CD14-positive monocyte (primary cell): ENCODE results near the gene AQP12B. TPM values are rescaled to one million over a fixed set of nuclear protein-coding genes. Genes with fewer than 3 reads are reported as not detected.

Experiments
- DNase-seq, 3 donors: peaks; one replicate each; pipeline ENCODE4 v3.0.0-alpha.2; 2011 to 2022
- H2AFZ ChIP-seq: 2 replicates; pipeline ENCODE4 v1.6.0; 2012; ENCODE audit warnings: mild to moderate bottlenecking, low read depth, low read length, inconsistent platforms; ENCODE audit not compliant: insufficient read depth, poor library complexity, severe bottlenecking
- H3K27ac ChIP-seq, 2 donors: 1 replicate in 1 of 2; 2 replicates in 1 of 2; pipeline ENCODE4 v1.5.1; 2012 to 2013; ENCODE audit warnings: low read length in 2 of 2, control low read depth in 1 of 2, inconsistent platforms in 1 of 2, low read depth in 1 of 2, mild to moderate bottlenecking in 1 of 2
- H3K27me3 ChIP-seq, 2 donors: one replicate each; pipeline versions ENCODE4 v1.6.0 to v1.6.1; 2011 to 2013; ENCODE audit warnings: low read length in 2 of 2; ENCODE audit not compliant: control insufficient read depth in 2 of 2, insufficient read depth in 2 of 2
- H3K36me3 ChIP-seq, 2 donors: replicated peaks in 1 of 2; 1 replicate in 1 of 2; 2 replicates in 1 of 2; pipeline versions ENCODE4 v1.5.1 to v1.6.1; 2012 to 2013; ENCODE audit warnings: low read length in 2 of 2, control low read depth in 1 of 2, inconsistent platforms in 1 of 2, mild to moderate bottlenecking in 1 of 2; ENCODE audit not compliant: insufficient read depth in 2 of 2, control insufficient read depth in 1 of 2
- H3K4me1 ChIP-seq, 2 donors: 1 replicate in 1 of 2; 2 replicates in 1 of 2; pipeline versions ENCODE4 v1.5.1 to v1.6.1; 2012 to 2013; ENCODE audit warnings: low read length in 2 of 2, control low read depth in 1 of 2, inconsistent platforms in 1 of 2, mild to moderate bottlenecking in 1 of 2, moderate library complexity in 1 of 2; ENCODE audit not compliant: insufficient read depth in 2 of 2, control insufficient read depth in 1 of 2
- H3K4me2 ChIP-seq: replicated peaks from 2 replicates; pipeline ENCODE3; 2012; ENCODE audit warnings: low read length, moderate library complexity, mild to moderate bottlenecking; ENCODE audit not compliant: poor library complexity, severe bottlenecking; ENCODE audit errors: extremely low read depth
- H3K4me3 ChIP-seq, 3 experiments: fragments of 200-600 bp in 1 of 3; sonication (generic) in 1 of 3; replicated peaks in 1 of 3; 1 replicate in 2 of 3; 2 replicates in 1 of 3; pipeline ENCODE4 v1.5.1; 2011 to 2013; ENCODE audit warnings: low read length in 3 of 3, mild to moderate bottlenecking in 3 of 3, control low read depth in 2 of 3, low read depth in 2 of 3, inconsistent platforms in 1 of 3, moderate library complexity in 1 of 3
- H3K79me2 ChIP-seq: 2 replicates; pipeline ENCODE4 v1.6.0; 2012; ENCODE audit warnings: mild to moderate bottlenecking, control low read depth, inconsistent platforms, low read length, moderate library complexity; ENCODE audit not compliant: insufficient read depth
- H3K9ac ChIP-seq: 2 replicates; pipeline ENCODE4 v1.6.0; 2017; ENCODE audit warnings: low read length, mild to moderate bottlenecking; ENCODE audit not compliant: insufficient read depth, poor library complexity, severe bottlenecking
- H3K9me3 ChIP-seq, 2 donors: replicated peaks in 1 of 2; 1 replicate in 1 of 2; 2 replicates in 1 of 2; pipeline versions ENCODE4 v1.5.1 to v1.6.1; 2012 to 2013; ENCODE audit warnings: low read length in 2 of 2, control low read depth in 1 of 2; ENCODE audit not compliant: control insufficient read depth in 1 of 2, insufficient read depth in 1 of 2
- H4K20me1 ChIP-seq: 2 replicates; pipeline ENCODE4 v1.6.0; 2012; ENCODE audit warnings: mild to moderate bottlenecking, low read length, control low read depth, moderate library complexity; ENCODE audit not compliant: insufficient read depth
- H3K27ac Mint-ChIP-seq, 7 donors: one replicate each; pipeline ENCODE4 v1.8.0; 2020; ENCODE audit warnings: mild to moderate bottlenecking in 7 of 7, mixed read lengths in 7 of 7, moderate library complexity in 6 of 7, inconsistent platforms in 2 of 7
- H3K27me3 Mint-ChIP-seq, 3 donors: one replicate each; pipeline ENCODE4 v1.8.0; 2021 to 2022; ENCODE audit warnings: low read depth in 3 of 3, mild to moderate bottlenecking in 3 of 3, mixed read lengths in 3 of 3, moderate library complexity in 3 of 3, inconsistent platforms in 1 of 3
- H3K36me3 Mint-ChIP-seq, 2 donors: one replicate each; pipeline ENCODE4 v1.8.0; 2020; ENCODE audit warnings: mixed read lengths in 2 of 2, inconsistent platforms in 1 of 2, mild to moderate bottlenecking in 1 of 2
- H3K4me1 Mint-ChIP-seq: one replicate; pipeline ENCODE4 v1.8.0; 2020; ENCODE audit warnings: mild to moderate bottlenecking, mixed read lengths
- H3K4me3 Mint-ChIP-seq, 2 donors: one replicate each; pipeline ENCODE4 v1.8.0; 2020; ENCODE audit warnings: mild to moderate bottlenecking in 2 of 2, mixed read lengths in 2 of 2, moderate library complexity in 1 of 2
- H3K9me3 Mint-ChIP-seq, 7 donors: one replicate each; pipeline ENCODE4 v1.8.0; 2020 to 2022; ENCODE audit warnings: mixed read lengths in 7 of 7, mild to moderate bottlenecking in 6 of 7, moderate library complexity in 6 of 7, inconsistent platforms in 2 of 7
- CTCF ChIP-seq: fragments of 200-600 bp; IDR thresholded peaks from one replicate; pipeline ENCODE4 v1.8.0; 2022; ENCODE audit warnings: antibody characterized with exemption, mild to moderate bottlenecking
- whole genome bisulfite sequencing: methylation state at CpG from one replicate; pipeline ENCODE4 v1.1.5; 2013; ENCODE audit warnings: missing lambda C conversion rate; ENCODE audit not compliant: insufficient coverage; 5-methylcytosine and 5-hydroxymethylcytosine counted together
- intact Hi-C, 2 donors: fragments of 100-400 bp; cut with micrococcal nuclease; formaldehyde crosslinking; loops; one replicate each; pipeline versions ENCODE4 v1.15.0 to v1.15.1; 2023
- polyA plus RNA-seq, 3 donors: library from polyadenylated mRNA; depleted of rRNA in 1 of 3; unstranded in 2 of 3; stranded (reverse) in 1 of 3; fragments of 300-500 nt in 2 of 3; fragments of >200 nt in 1 of 3; fragmentation: Illumina TruSeq in 2 of 3; gene quantifications; 1 replicate in 2 of 3; 2 replicates in 1 of 3; pipeline ENCODE4 v1.2.3, GENCODE V29; 2012 to 2021

The AQP12B gene
- polyA plus RNA-seq, 3 donors: not detected

GRCh38 chr2:240643093-240643810, 39.4 kb downstream of the AQP12B start:
- 98% methylated on average over 8 of the region's 13 CpGs for WGBS
- TF ChIP-seq CTCF: no peak
- Mint-ChIP-seq H3K4me1 (peaks cover 13% of the 10 kb centered on the region), H3K9me3 (peaks cover 1 to 25% (median 3%) of the 10 kb centered on the region in 7 donors), H3K36me3 (no peaks in the 10 kb centered on the region), H3K27me3 (peaks cover 11 to 25% (median 17%) of the 10 kb centered on the region in 3 donors), H3K27ac (no peak overlapping the region), H3K4me3 (no peak overlapping the region)
- Histone ChIP-seq H3K27me3 (peaks cover 0 to 12% of the 10 kb centered on the region in 2 donors), H3K4me3 (no peak overlapping the region), H3K36me3 (no peaks in the 10 kb centered on the region), H4K20me1 (no peaks in the 10 kb centered on the region), H3K9me3 (peaks cover 0 to 11% of the 10 kb centered on the region in 2 donors), H3K27ac (no peak overlapping the region), H2AFZ (no peak overlapping the region), H3K9ac (no peak overlapping the region), H3K4me2 (no peak overlapping the region), H3K4me1 (peaks cover 2 to 12% of the 10 kb centered on the region in 2 donors), H3K79me2 (no peaks in the 10 kb centered on the region)
- DNase-seq: no peak
- intact Hi-C loops: no loop called here

GRCh38 chr2:240642806-240643092, 39.9 kb downstream of the AQP12B start:
- no peak overlapping the region for H3K4me3 ChIP-seq
- 89% methylated on average over 8 of the region's 11 CpGs for WGBS
- no peak overlapping the region for H3K9ac ChIP-seq
- peaks cover 0 to 11% of the 10 kb centered on the region in 2 donors for H3K9me3 ChIP-seq
- H3K36me3 ChIP-seq: no peaks in the 10 kb centered on the region
- H4K20me1 ChIP-seq: no peaks in the 10 kb centered on the region
- TF ChIP-seq CTCF: no peak
- peaks cover 0 to 8% of the 10 kb centered on the region in 2 donors for H3K27me3 ChIP-seq
- H2AFZ ChIP-seq: no peak overlapping the region
- intact Hi-C loops: no loop called here
- no peak overlapping the region for H3K27ac ChIP-seq
- H3K79me2 ChIP-seq: no peaks in the 10 kb centered on the region
- no peak overlapping the region for H3K4me2 ChIP-seq
- Mint-ChIP-seq H3K4me3 (no peak overlapping the region), H3K27me3 (peaks cover 13 to 22% (median 17%) of the 10 kb centered on the region in 3 donors), H3K36me3 (no peaks in the 10 kb centered on the region), H3K4me1 (peaks cover 13% of the 10 kb centered on the region), H3K9me3 (peaks cover 1 to 25% (median 3%) of the 10 kb centered on the region in 7 donors), H3K27ac (no peak overlapping the region)
- DNase-seq: no peak
- peaks cover 2 to 12% of the 10 kb centered on the region in 2 donors for H3K4me1 ChIP-seq
